GM23338 (cell line): ENCODE data around the gene RNF150.
"Not testable (repeated sequence)": the region's sequence is repeated elsewhere in the genome, so short reads cannot be mapped to it uniquely, and the experiment has no call there.

Source experiments
- CTCF ChIP-seq, 2 experiments: fragments of 200-600 bp in 1 of 2; sonication (generic) in 1 of 2; conservative IDR thresholded peaks; 2 replicates each; pipeline versions ENCODE4 v1.5.1 to v1.6.1; 2016 to 2017; ENCODE audit warnings: antibody characterized with exemption in 2 of 2, low read depth in 2 of 2, mild to moderate bottlenecking in 2 of 2, moderate library complexity in 1 of 2
- ETS1 ChIP-seq: IDR thresholded peaks from 2 replicates; pipeline ENCODE4 v1.6.1; 2016; ENCODE audit warnings: antibody characterized with exemption
- EZH2 ChIP-seq: fragments of 200-600 bp; sonication (generic); IDR thresholded peaks from one replicate; pipeline ENCODE4 v1.8.0; 2017; ENCODE audit warnings: antibody characterized with exemption, mild to moderate bottlenecking, low read depth; ENCODE audit not compliant: unreplicated experiment
- EZH2phosphoT487 ChIP-seq: fragments of 200-600 bp; sonication (generic); IDR thresholded peaks from one replicate; pipeline ENCODE4 v1.8.1; 2018; ENCODE audit warnings: antibody characterized with exemption; ENCODE audit not compliant: unreplicated experiment
- POLR2AphosphoS5 ChIP-seq: IDR thresholded peaks from 2 replicates; pipeline ENCODE4 v1.6.1; 2016; ENCODE audit warnings: antibody characterized with exemption, low read depth
- STAT1 ChIP-seq: IDR thresholded peaks from one replicate; pipeline ENCODE4 v1.6.1; 2016; ENCODE audit warnings: antibody characterized with exemption; ENCODE audit not compliant: unreplicated experiment
- ZNF114 ChIP-seq: fragments of 250-450 bp; sonication (Bioruptor Pico); IDR thresholded peaks from 2 replicates; pipeline ENCODE4 v1.5.0; 2020; ENCODE audit warnings: mild to moderate bottlenecking, moderate library complexity
- TF ChIP-seq, protein P1 (sequence below): IDR thresholded peaks from one replicate; pipeline ENCODE4 v1.6.1; 2018; ENCODE audit warnings: antibody characterized with exemption; ENCODE audit not compliant: unreplicated experiment
- TF ChIP-seq, protein P2 (sequence below): fragments of 250-450 bp; sonication (Bioruptor Pico); IDR thresholded peaks from 2 replicates; pipeline ENCODE4 v1.5.0; 2020; ENCODE audit warnings: mild to moderate bottlenecking, moderate library complexity

DNA sequence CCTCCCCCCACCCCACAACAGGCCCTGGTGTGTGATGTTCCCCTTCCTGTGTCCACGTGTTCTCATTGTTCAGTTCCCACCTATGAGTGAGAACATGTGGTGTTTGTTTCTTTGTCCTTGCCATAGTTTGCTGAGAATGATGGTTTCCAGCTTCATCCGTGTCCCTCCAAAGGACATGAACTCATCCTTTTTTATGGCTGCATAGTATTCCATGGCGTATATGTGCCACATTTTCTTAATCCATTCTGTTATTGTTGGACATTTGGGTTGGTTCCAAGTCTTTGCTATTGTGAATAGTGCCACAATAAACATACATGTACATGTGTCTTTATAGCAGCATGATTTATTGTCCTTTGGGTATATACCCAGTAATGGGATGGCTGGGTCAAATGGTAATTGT, 312.7 kb downstream of the RNF150 start:
- TF ChIP-seq EZH2; CTCF (conservative IDR thresholded peaks at IDR 0.05; ENCODE audit: low read depth in 2 of 2); ZNF114 (CRISPR knock-in tag); POLR2AphosphoS5; ETS1; EZH2phosphoT487; STAT1: not testable (repeated sequence)
- TF ChIP-seq, protein P1, sequence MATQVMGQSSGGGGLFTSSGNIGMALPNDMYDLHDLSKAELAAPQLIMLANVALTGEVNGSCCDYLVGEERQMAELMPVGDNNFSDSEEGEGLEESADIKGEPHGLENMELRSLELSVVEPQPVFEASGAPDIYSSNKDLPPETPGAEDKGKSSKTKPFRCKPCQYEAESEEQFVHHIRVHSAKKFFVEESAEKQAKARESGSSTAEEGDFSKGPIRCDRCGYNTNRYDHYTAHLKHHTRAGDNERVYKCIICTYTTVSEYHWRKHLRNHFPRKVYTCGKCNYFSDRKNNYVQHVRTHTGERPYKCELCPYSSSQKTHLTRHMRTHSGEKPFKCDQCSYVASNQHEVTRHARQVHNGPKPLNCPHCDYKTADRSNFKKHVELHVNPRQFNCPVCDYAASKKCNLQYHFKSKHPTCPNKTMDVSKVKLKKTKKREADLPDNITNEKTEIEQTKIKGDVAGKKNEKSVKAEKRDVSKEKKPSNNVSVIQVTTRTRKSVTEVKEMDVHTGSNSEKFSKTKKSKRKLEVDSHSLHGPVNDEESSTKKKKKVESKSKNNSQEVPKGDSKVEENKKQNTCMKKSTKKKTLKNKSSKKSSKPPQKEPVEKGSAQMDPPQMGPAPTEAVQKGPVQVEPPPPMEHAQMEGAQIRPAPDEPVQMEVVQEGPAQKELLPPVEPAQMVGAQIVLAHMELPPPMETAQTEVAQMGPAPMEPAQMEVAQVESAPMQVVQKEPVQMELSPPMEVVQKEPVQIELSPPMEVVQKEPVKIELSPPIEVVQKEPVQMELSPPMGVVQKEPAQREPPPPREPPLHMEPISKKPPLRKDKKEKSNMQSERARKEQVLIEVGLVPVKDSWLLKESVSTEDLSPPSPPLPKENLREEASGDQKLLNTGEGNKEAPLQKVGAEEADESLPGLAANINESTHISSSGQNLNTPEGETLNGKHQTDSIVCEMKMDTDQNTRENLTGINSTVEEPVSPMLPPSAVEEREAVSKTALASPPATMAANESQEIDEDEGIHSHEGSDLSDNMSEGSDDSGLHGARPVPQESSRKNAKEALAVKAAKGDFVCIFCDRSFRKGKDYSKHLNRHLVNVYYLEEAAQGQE = not testable (repeated sequence)
- TF ChIP-seq, protein P2, sequence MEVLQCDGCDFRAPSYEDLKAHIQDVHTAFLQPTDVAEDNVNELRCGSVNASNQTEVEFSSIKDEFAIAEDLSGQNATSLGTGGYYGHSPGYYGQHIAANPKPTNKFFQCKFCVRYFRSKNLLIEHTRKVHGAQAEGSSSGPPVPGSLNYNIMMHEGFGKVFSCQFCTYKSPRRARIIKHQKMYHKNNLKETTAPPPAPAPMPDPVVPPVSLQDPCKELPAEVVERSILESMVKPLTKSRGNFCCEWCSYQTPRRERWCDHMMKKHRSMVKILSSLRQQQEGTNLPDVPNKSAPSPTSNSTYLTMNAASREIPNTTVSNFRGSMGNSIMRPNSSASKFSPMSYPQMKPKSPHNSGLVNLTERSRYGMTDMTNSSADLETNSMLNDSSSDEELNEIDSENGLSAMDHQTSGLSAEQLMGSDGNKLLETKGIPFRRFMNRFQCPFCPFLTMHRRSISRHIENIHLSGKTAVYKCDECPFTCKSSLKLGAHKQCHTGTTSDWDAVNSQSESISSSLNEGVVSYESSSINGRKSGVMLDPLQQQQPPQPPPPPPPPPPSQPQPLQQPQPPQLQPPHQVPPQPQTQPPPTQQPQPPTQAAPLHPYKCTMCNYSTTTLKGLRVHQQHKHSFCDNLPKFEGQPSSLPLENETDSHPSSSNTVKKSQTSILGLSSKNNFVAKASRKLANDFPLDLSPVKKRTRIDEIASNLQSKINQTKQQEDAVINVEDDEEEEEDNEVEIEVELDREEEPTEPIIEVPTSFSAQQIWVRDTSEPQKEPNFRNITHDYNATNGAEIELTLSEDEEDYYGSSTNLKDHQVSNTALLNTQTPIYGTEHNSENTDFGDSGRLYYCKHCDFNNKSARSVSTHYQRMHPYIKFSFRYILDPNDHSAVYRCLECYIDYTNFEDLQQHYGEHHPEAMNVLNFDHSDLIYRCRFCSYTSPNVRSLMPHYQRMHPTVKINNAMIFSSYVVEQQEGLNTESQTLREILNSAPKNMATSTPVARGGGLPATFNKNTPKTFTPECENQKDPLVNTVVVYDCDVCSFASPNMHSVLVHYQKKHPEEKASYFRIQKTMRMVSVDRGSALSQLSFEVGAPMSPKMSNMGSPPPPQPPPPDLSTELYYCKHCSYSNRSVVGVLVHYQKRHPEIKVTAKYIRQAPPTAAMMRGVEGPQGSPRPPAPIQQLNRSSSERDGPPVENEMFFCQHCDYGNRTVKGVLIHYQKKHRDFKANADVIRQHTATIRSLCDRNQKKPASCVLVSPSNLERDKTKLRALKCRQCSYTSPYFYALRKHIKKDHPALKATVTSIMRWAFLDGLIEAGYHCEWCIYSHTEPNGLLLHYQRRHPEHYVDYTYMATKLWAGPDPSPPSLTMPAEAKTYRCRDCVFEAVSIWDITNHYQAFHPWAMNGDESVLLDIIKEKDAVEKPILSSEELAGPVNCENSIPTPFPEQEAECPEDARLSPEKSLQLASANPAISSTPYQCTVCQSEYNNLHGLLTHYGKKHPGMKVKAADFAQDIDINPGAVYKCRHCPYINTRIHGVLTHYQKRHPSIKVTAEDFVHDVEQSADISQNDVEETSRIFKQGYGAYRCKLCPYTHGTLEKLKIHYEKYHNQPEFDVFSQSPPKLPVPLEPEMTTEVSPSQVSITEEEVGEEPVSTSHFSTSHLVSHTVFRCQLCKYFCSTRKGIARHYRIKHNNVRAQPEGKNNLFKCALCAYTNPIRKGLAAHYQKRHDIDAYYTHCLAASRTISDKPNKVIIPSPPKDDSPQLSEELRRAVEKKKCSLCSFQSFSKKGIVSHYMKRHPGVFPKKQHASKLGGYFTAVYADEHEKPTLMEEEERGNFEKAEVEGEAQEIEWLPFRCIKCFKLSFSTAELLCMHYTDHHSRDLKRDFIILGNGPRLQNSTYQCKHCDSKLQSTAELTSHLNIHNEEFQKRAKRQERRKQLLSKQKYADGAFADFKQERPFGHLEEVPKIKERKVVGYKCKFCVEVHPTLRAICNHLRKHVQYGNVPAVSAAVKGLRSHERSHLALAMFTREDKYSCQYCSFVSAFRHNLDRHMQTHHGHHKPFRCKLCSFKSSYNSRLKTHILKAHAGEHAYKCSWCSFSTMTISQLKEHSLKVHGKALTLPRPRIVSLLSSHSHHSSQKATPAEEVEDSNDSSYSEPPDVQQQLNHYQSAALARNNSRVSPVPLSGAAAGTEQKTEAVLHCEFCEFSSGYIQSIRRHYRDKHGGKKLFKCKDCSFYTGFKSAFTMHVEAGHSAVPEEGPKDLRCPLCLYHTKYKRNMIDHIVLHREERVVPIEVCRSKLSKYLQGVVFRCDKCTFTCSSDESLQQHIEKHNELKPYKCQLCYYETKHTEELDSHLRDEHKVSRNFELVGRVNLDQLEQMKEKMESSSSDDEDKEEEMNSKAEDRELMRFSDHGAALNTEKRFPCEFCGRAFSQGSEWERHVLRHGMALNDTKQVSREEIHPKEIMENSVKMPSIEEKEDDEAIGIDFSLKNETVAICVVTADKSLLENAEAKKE (CRISPR knock-in tag) = not testable (repeated sequence)
